G401.6 (cell line): Measurements from ENCODE around the gene BEST1.
A peak's percentile ranks its signal among the peaks of the same experiment; 100 is the strongest.

Experiments
- FAIRE-seq: peaks from 2 replicates; lab custom pipeline; 2012; peaks lifted over from hg19 to GRCh38; lab: Jason Lieb, UNC

Gene BEST1

DNA sequence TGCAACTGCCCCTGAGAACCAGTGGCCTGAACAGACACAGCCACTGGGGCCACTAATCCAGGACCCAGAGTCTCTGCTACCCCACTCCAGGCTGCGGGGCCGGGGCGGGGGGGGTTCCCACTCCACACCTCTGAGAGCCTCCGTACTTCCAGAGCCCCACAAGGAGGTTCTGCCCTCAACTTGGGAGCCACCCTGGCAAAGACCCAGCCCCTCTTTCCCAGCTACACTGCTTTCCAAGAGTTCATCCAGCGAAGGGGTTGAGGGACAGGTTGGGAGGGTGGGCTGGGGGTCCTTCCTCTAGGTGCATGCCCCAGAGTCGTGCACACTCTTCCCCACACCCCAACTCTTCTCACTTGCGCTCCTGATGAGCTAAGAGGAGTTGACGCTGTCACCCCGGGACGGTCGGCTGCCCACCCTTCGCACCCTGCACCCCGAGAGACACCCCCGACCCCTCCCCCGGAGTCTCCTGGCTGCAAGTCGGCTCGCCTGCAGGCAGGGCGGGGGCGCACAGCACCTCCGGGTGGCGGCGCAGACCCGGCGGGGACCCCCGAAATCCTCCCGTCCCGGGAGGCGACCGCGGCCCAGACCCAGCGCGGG, 33.3 kb upstream of the BEST1 start:
- no peak for FAIRE-seq

GRCh38 chr11:61917334-61918109, 32.6 kb upstream of the BEST1 start, which contains the start of gene RAB3IL1:
Gene RAB3IL1, minus strand, starts transcription at chr11:61917566. Its CDS starts 199 bp downstream, at chr11:61917367.
- no peak for FAIRE-seq

GRCh38 chr11:61918251-61918937, 31.8 kb upstream of the BEST1 start:
- no peak for FAIRE-seq

- FAIRE-seq: no peak
These were observed 31.0 kb upstream of the BEST1 start for GRCh38 chr11:61918938-61919704.

- no peak for FAIRE-seq
These were observed 30.2 kb upstream of the BEST1 start for GRCh38 chr11:61919705-61920631.

GRCh38 chr11:61921446-61921845, 28.7 kb upstream of the BEST1 start:
- FAIRE-seq: no peak

GRCh38 chr11:61922539-61922938, 27.6 kb upstream of the BEST1 start:
- no peak for FAIRE-seq

GRCh38 chr11:61923166-61924063, 26.7 kb upstream of the BEST1 start:
- no peak for FAIRE-seq

DNA sequence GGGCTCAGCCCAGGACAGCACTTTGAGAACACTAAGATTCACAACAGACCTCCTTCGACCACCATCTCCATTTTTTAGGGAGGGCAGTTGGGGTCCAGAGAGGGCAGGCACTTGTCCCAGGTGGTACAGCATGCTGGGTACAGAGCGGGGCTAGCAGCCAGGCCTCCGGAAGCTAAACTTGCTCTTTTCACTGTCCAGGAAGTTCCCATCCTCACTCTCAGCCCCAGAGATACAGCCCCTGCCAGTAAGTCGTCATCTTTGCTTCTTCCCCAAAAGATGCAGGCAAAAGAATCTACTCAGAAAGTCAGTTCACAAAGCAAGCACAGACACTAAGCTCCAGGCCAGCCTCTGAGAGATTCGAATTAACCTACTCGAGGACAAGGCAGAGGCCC, 26.1 kb upstream of the BEST1 start:
- FAIRE-seq: no peak

DNA sequence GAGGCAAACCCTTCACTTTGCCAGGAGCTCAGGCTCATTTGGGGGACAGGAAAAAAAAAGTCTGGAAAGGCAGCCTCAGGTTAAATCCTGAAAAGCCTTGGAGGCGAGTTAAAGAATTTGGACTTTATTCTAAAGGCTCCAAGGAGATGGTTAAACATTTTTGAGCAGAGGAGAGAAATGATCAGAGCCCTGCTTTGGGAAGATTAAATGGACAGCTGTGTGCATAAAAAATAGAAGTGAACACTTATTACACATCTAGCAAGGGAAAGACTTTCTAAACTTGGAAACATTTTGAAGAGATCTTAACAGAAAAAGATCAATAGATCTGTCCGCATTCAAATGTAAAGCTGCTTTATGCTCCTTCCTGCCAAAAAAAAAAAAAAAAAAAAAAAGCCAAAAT, 24.4 kb upstream of the BEST1 start:
- no peak for FAIRE-seq

GRCh38 chr11:61926235-61926634, 23.9 kb upstream of the BEST1 start:
- FAIRE-seq: no peak

GRCh38 chr11:61927501-61927900, 22.6 kb upstream of the BEST1 start:
- FAIRE-seq: no peak

- no peak for FAIRE-seq
These were observed 21.5 kb upstream of the BEST1 start for GRCh38 chr11:61928606-61929005.

DNA sequence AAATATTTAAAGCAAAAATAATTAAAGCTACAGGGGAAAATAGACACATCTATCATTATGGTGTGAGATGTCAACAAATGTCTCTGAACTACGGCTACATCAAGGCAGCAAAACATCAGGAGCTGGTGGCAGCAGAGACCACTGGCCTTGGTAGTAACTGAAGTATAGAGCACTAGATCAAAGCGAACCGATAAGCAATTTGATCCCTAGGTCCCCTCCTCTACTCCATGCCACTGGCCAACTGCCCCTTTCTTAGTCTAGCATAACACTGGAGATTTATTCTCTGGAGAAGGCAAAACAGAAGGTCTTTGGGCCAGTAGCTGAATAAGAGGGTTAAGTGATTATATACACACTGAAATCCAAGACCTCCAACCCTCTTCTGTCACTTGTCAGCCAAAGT, 19.2 kb upstream of the BEST1 start:
- no peak for FAIRE-seq

GRCh38 chr11:61935861-61936260, 14.3 kb upstream of the BEST1 start:
- FAIRE-seq: peak; percentile 47

GRCh38 chr11:61940466-61940865, 9.7 kb upstream of the BEST1 start:
- FAIRE-seq: no peak

DNA sequence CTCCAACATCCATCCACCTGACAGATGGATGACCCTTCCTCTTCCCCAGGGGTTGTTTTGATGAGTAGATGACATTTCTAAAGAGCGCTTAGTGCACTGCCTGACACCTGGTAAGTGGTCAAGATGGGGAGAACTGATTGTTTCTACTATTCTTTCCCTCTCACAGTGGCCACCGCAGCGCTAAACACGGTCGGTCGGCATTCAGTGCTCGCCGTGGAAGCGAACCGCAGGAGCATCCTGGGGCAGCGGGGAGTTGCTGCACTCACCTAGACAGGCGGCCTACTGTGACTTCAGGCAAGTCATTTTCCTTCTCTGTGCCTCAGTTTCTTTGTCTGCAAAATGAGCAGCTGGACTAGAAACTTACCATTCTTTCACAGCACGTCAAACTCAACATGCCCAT, 5.0 kb upstream of the BEST1 start:
- no peak for FAIRE-seq

GRCh38 chr11:61946894-61947293, 3.3 kb upstream of the BEST1 start:
- no peak for FAIRE-seq

DNA sequence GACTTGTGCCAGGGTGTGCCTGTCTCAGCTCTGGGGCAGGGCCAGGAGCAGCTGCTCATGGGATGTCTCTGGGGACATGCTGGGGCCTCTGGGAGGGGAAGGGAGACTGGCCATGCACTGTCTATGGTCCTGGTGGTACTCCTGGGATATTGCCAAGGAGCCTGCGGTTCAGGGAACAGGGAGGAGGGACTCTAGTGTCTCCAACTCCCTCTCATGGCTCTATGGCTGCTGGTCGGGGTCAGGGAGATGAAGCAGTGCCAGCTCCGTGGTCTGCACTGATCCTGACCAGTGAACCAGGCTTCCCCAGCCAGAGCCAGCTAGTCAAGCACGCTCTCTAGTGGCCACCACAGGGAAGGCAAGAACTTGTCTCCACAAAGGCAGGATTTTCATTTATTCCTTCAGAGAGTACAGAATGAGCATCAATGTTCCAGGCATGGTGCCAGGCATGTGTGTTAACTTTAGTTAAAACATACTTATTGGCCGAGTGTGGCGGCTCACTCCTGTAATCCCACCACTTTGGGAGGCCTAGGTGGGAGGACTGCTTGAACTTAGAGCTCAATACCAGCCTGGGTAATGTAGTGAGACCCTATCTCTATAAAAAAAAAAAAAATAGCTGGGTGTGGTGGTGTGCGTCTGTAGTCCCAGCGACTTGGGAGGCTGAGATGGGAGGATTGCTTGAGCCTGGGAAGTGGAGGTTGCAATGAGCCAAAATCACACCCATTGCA, 2.5 kb upstream of the BEST1 start:
- FAIRE-seq: peak; percentile 42

DNA sequence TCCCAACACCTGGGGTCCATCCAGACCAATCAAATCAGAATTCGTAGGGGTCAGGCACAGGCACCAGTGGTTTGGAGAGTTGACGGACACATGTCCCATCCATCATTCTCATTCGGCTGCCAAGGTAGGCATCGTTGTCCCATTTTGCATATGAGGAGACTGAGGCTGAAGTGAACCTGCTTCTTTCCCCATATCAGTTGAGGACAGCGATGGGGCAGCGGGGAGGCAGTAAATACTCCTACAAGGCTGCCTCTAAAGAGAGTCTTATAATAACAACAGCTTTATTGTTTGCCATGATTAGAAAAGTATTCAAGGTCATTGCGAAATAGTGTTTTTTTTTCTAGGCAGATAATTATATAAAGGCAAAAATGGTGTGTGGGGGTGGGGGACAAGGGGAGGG, 1.6 kb upstream of the BEST1 start:
- FAIRE-seq: no peak
